Brain pericyte (primary cell): ENCODE data around the gene SSX5.
"Not testable (repeated sequence)": the region's sequence is repeated elsewhere in the genome, so short reads cannot be mapped to it uniquely, and the experiment has no call there.

Experiments used
- DNase-seq: peaks from one replicate; pipeline ENCODE4 v3.0.0-alpha.2; 2012; ENCODE audit warnings: low read depth, low spot score

Gene SSX5

DNA sequence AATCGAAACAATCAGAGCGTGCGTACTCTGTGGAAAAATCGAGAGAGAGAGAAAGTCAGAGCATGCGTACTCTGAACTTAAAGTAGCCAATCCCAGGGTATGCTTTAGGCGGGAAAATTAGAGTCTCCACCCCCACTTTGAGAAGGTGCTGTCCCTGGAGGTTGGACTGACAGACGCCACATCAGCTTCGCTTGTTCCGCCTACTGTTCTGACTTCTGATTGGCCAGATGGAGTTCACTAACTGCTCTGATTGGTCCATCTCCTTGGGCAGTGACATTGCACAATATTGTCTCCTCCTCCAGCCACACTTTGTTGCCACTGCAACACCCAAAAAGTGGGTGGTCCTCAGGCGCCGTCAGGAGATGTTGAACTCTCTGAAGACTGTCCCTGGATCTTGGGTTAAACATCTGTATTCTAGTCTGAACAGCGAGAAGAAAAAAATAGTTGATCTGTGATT is at the start of gene SSX5:
TSS of gene SSX5 (minus strand) at position 51 of the 457 bp plus-strand sequence. CDS start 1,437 bp downstream, outside the sequence.
- DNase-seq, result no peak

- DNase-seq, result not testable (repeated sequence)
These were observed 27.6 kb upstream of the SSX5 start for GRCh38 chrX:48224196-48224595.

DNA sequence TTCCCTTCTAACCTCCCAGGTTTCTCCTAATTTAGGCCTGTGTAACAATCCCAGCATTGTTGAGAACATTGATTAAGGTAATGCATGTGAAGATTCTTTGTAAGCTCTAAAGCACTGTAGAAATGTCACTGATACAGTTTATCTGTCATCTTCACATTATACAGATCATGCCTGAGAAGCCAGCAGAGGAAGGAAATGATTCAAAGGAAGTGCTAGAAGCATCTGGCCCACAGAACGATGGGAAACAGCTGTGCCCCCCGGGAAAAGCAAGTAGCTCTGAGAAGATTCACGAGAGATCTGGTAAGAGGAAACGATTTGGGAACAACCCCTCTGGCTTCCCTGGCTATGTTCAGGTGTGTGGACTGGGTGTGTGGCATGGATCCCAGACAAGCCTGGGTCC is 17.7 kb upstream of the SSX5 start:
- not testable (repeated sequence) for DNase-seq

DNA sequence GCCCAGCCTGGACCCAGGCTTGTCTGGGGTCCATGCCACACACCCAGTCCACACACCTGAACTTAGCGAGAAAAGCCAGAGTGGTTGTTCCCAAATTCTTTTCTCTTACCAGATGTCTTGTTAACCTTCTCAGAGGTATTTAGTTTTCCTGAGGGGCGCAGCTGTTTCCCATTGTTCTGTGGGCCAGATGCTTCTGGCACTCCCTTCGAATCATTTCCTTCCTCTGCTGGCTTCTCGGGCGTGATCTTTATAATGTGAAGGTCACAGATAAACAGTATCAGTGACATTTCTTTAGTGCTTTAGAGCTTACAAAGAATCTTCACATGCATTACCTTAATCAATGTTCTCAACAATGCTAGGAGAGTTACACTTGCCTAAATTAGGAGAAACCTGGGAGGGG is 6.6 kb downstream of the SSX5 start:
- DNase-seq, result not testable (repeated sequence)

GRCh38 chrX:48181882-48182281 is 14.7 kb downstream of the SSX5 start:
- not testable (repeated sequence) for DNase-seq

- no peak for DNase-seq
These were observed 15.8 kb downstream of the SSX5 start for GRCh38 chrX:48180811-48181210.

GRCh38 chrX:48179691-48180090 is 16.9 kb downstream of the SSX5 start:
- DNase-seq, result no peak

DNA sequence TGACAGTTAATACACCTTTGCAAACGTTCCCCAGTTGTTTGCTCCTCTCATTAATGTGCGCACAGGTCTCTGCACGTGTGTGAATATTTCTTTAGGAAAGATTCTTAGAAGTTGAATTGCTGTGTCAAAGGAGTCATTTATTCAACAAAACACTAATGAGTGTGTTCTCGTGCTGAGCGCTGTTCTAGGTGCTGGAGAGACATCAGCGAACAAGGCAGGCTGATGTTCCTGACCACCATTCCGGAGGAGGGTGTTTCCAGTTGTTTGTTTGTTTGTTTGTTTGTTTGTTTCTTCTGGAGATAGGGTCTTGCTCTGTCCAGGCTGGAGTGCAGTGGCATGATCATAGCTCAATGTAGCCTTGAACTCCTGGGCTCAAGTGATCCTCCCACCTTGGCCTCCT is 30.3 kb downstream of the SSX5 start:
- DNase-seq, result not testable (repeated sequence)

GRCh38 chrX:48165241-48165640 is 31.4 kb downstream of the SSX5 start:
- DNase-seq, result no peak

GRCh38 chrX:48156014-48156413 is 40.6 kb downstream of the SSX5 start:
- no peak for DNase-seq

DNA sequence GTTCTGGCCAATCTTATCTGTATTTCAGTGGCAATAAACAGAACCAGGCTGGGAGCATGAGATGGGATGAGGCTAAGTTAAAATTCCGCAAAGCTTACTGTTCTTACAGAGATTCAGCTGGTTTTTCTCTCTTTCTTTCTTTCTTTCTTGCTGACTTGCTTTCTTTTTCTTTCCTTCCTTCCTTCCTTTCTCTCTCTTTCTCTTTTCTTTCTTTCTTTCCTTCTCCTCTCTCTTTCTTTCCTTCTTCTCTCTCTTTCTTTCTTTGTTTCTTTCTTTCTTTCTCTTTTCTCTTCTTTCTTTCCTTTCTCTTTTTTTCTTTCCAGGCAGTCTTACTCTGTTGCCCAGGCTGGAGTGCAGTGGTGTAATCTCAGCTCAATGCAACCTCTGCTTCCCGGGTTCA is 41.8 kb downstream of the SSX5 start:
- DNase-seq, result no peak

GRCh38 chrX:48153769-48154168 is 42.8 kb downstream of the SSX5 start:
- no peak for DNase-seq

DNA sequence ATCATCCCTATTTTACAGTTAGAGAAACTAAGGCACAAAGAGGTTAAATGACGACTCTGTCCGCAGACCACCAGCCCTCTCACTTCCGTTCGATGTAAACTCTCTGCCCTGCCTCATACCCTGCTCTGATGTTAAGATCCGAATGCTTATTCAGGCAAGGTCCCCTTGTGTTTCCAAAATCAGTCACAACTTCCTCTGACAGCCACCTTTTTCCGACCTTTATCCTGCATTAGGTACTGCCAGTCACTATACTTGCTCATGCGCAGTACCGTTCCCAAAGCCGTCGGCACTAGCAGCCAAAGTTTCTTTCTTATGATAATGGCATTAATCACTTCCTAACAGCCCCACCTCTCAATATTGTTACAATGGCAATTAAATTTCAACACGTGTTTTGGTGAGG is 53.9 kb downstream of the SSX5 start:
- DNase-seq, result not testable (repeated sequence)

DNA sequence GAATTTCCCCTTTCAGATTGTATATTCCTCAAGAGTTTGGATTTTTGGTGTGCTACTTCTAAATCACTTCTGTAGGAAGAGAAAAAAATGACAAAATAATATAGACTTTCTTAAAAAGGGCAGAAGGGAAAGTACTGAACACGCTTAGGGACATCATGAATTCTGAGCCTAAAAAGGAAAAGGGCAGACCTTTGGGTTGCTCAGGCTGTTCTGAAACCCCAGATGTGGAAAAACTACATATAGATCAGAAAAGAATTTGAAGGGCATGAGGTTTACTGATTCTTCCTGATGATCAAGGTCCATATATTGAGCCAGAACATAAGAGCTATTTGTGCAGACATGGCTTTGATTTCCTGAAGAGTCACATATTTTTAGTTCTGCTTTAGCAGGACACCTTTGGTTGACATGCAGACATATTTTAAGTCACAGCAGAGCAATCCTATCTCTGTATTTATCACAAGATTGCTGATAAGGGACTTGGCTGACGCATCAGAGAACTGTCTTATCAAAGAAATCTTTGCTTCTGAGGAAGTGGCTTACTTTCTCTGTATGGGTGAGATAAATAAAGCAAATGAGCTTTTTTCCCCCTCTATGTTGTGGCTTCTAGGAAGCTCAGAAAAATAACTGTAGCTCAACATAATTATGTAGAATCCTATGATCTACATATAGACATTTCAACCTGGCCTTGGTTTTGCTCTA is 54.6 kb downstream of the SSX5 start:
- not testable (repeated sequence) for DNase-seq

- not testable (repeated sequence) for DNase-seq
These were observed 57.5 kb downstream of the SSX5 start for GRCh38 chrX:48139076-48139475.
